ENCODE results near the gene APEX2.
A peak's percentile ranks its signal among the peaks of the same experiment; 100 is the strongest.
"Not testable (repeated sequence)": the region's sequence is repeated elsewhere in the genome, so short reads cannot be mapped to it uniquely, and the experiment has no call there.

Gene APEX2

DNA sequence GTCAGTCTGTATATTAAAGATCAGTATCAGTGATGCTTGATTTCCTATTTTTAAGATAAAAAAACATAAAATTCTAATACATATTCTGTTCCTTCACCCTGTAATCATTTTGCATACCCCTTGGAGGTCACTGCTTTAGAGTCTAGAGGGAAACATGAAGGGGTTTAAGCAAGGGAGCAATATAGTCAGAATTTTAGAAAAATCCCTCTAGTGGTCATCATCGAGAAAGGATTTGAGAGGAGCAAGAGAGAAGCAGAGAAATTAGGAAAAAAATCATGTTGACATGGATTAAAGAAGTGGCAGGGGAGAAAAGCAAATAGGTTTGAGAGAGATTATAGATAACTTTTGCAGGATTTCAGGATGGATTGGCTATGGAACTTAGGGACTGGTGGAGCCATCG is 11.1 kb downstream of the APEX2 start:
- ATAC-seq = no peak

DNA sequence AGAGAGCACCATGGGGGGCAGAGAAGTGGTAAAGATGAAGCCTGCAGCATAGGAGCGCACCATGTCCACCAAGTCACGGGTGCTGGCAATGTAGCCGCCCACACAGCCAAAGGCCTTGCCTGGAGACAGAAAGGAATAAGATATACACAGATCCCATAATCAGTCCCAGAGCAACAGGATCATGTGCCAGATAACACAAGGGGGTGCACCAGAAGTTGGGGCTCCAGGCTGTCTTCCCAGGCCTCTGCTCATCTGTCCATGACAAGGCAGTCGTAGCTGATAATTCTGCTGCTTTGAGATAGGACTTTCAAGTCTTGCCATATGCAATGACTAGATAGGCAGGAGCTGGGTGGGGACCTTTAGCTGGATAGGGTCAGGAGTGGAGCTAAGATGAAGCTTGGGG is 14.7 kb downstream of the APEX2 start:
- ATAC-seq = no peak

DNA sequence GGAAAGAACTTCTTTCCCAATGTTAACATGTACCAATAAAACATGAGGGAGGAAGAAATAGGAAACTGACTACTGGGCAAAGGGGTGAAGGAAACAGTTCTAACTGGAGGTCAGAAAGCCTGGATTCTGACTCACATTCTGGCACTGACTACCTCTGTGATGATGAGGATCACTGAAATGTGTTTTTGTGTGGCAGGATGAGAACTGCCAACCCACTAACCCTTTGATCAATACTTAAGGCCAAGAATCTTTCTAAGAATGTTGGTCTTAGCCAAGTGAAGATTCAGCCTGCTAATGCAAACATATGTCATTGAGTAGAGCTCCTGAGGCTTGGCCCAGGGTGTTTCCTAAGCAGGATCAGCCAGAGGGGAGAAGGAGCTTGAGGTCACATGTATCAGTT is 26.0 kb downstream of the APEX2 start:
- no peak for ATAC-seq

DNA sequence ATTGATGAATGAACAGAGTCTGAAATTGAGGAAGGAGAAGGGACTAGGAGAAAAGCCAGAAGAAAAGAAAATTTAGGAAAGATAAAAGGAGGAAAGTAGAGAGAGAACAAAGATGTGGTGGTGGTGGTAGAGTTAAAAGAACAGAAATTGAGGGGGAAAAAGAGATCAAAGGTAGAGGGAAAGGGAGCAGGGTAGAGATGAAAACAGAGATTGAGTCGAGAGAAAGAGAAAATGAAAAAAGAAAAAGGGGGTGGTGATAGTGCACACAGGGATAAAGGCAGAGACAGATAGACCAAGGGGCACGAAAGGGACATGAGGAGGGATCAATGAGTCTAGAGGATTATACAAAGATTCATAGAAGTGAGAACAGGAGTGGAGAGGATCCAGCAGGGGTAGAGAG is 26.7 kb downstream of the APEX2 start:
- ATAC-seq = no peak

DNA sequence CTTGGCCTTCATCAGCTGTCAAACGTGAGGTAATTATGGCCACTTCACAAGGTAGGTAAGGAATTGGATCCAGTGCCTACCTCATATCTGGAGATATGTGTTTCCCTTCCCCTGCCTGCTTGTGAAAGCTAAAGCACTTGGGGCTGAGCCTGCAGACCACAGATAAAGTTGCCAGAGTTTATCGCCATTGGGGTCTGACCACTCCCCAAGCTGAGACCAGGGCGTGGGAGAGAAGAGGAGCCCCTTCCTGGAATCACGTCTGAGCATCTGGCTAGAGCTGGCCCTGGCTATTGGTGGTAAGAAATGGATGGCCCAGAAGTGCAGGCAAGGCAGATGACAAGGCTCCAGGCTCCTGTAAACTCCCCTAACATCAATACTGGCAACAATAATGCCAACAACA is 27.9 kb downstream of the APEX2 start:
- ATAC-seq = no peak

DNA sequence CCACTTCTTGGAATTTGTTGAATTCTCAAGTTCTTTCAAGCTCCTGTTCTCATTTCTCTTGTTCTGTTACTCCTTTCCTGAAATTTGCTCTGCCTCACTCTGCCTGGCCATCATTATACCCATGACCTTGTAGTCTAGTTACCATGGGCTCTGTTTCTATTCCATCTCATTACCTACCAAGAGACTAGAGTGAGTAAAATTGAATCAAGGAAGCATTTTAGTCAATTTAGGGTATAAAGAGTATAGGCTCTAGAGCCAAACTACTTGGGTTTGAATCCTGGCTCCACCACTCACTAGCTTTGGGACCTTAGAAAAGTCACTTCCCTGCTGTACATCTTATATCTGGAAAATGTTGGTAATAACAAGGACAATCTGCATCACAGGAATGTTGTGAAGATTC is 28.4 kb downstream of the APEX2 start:
- ATAC-seq = no peak

DNA sequence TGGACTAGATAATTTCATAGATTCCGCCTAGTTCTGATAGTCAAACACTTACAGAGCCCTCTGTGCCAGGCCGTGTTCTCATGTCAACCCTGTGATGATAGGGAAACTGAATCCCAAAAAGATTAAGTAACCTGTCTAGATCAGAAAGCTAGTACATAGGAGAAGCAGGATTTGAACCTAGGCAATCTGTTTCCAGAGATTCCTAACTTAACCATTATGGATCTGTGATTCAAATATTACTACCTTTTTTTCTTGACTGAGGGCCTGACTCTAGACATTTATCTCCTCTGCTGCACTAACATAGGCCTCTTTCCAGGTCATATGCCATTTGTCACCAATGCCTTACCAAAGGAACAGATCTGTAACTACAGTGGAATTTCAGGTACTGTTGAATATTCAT is 29.1 kb downstream of the APEX2 start:
- ATAC-seq = no peak

DNA sequence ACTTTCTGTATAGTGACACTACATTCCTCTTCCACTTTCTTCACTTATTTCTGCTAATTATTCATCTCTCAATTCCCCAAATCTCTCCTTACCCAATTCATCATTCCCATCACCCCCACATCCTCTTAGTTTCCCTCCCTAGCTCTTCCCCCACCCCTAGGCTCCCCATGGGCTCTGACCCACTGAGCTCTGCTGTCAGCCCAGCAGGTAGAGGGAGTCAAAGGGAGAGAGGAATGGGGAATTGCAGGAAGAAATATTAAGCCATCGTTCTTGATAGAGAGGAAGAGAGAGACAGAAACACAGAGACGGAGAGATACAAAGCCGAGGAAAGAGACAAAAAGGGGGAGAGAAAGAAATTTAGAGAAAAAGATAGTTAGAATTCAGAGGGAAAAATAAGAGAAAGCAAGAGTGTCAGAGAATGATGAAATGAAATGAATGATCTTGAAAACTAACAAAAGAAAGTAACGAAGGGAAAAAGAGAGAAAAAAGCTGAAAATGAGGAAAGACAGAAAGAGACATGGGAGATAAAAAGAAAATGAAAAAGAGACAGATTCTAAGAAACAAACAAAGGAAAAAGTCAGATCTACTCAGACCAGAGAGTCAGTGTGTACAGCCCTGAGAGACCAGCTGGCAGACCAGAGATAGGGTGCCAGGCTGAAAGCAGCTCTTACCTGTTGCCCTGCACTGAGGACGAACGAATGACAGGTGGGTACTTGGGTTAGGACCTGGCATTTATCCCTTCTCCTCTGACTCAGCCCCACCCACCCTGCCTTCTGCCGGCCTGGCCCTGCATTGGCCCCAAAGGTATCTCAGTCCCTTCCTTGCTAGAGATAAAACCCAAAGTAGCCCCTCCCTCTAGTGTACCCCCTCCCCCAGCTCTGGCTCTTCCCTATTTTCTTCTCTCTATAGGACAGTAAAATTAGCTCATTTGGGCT is 30.4 kb downstream of the APEX2 start, which contains the start of gene ALAS2:
Gene ALAS2 (minus strand): TSS at position 707 of the 935 bp plus-strand sequence. CDS start 4,977 bp downstream, outside the sequence.
- no peak for ATAC-seq

DNA sequence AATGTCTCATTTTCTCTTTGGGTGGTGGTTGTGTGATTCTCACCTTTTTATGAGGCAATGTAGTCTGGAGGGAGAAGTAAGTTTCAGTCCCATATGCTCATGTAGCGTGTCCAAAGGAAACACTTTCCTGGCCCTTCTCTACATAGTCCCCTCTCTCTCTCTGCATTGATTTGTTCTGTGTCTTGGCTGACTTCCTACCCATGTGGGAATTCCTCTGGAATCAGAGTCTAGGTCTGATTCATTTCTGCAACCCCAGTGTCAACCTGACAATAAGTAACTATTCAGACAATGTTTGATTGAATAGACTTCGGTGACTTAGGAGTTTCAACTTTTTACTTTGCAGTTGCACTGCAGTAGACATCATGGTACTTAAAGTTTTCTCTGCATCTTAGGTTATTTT is 33.3 kb downstream of the APEX2 start:
- no peak for ATAC-seq

DNA sequence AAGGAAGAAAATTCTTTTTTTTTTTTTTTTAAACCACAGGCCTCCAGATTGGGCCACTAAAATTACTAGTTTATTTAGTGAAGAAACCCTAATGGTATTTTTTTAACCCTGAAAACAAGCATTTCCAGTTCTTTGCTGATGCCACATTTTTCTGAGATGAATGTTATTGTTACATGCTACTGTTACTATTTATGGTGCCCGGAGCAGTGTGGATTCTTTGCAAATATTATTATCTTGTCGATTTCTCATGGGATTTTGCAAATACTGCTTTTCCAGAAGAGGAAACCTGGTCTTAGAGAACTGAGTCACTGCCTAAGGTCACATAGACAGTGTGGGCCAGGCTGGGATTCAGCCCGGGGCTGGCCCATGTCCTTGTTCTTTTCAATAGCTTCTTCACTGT is 39.3 kb downstream of the APEX2 start:
- ATAC-seq = no peak

DNA sequence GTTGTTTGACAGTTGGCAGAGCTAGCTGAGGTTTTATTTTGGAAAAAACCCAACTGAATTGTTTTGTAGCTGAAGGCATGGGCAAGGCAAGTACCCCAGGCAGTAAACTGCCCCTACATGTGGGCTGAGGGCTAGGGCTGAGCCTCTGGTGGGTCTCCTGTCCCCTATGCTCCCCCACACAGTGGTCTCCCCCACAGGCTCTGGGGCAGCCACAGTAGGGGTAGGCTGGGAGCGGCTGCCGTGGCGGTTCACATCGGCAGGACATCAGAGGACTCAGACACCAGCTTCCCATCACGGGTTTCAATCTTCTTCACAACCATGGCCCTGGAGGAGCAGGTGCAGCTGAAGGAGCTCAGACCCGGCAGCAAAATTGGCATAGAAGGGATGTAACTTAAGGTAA is 41.4 kb downstream of the APEX2 start:
- no peak for ATAC-seq

DNA sequence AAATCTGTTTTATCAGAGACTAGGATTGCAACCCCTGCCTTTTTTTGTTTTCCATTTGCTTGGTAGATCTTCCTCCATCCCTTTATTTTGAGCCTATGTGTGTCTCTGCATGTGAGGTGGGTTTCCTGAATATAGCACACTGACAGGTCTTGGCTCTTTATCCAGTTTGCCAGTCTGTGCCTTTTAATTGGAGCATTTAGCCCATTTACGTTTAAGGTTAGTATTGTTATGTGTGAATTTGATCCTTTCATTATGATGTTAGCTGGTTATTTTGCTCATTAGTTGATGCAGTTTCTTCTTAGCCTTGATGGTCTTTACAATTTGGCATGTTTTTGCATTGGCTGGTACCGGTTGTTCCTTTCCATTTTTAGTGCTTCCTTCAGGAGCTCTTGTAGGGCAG is 50.4 kb downstream of the APEX2 start:
- ATAC-seq = not testable (repeated sequence)

DNA sequence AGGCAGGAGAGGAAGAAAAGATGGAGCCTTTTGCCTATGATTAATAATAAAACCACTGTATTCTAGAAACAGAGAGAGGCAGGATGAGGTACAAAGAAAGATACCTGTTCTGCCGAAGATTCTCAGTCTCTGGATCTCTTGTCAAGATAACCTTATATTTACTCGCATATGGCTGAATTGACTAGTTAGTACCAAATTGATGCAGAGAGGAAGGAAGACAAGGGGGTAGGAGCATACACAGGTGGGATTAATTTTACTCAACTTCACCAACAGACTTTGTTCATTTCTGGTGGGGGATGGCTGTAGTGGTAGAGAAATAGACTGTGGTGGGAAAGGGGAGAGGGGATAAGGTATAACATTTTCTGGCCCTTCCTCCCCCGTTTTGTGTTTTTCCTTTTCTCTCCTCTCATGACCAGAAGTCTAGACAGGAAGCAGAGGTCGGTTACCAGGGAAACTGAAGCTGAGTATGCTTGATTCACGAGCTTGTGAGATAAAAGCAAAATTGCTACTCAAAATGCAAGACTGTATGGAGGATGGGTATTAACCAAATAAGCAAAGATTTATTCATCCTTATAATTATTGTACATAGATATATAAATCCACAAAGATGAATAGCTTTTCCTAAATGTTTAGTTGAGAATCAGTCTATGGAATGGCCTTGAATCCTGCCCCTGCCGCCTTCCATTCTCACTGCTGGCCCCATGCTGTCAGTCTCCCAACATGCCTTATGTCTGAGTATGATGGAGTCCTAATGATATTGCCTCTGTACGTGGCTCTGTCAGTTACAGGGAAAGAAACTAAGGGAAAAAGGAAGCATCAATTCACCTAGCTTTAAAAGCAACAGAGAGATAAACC is 56.9 kb downstream of the APEX2 start:
- ATAC-seq = peak; percentile 81 to 89

DNA sequence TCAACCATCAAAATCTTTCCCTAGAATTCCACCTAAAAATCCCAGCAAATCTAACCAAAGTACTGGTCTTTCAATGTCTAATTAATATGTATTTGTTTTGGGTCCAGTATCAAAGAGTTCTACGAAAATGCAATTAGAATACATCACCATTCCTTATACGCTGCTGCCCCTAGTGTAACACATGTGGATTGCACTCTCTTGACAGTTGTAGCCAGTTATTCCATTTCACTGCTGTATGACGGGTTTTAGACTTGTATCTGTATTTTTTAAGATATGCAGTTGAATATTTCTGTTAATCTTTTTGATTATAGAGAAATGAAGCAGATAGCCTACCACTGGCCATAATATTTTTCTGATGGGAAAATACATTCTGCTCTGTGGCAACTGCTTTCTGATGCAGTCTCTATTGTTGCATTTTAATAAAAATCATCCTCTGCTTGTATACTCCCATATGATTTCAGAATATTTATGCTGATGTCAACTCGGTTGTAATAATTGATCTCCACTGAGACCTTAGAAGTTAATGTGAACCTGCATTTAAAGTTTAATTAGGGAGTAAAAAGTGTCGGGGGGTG is 57.6 kb downstream of the APEX2 start:
- ATAC-seq = peak; percentile 50 to 64

All from activated CD4-positive, CD25-positive, alpha-beta regulatory T cell treated with anti-CD3 and anti-CD28 coated beads, Interleukin-2, amount 50 U/mL, for 24 hours (primary cell).